Nephron progenitor cell (in vitro differentiated cells): ENCODE measurements around the gene TNFRSF14.

Experiments
- DNase-seq: peaks from one replicate; pipeline ENCODE4 v3.0.0; 2021
- H3K27ac Mint-ChIP-seq: 2 replicates; pipeline ENCODE4 v1.8.0; 2021; ENCODE audit warnings: mild to moderate bottlenecking, moderate library complexity, mixed read lengths
- H3K27me3 Mint-ChIP-seq: 2 replicates; pipeline ENCODE4 v1.8.0; 2021; ENCODE audit warnings: mild to moderate bottlenecking, low read depth, mixed read lengths; ENCODE audit not compliant: poor library complexity
- H3K36me3 Mint-ChIP-seq: 2 replicates; pipeline ENCODE4 v1.8.0; 2021; ENCODE audit warnings: low read depth, mixed read lengths
- H3K4me1 Mint-ChIP-seq: 2 replicates; pipeline ENCODE4 v1.8.0; 2021; ENCODE audit warnings: mixed read lengths
- H3K4me3 Mint-ChIP-seq: 2 replicates; pipeline ENCODE4 v1.8.0; 2021; ENCODE audit warnings: mild to moderate bottlenecking, moderate library complexity, mixed read lengths
- H3K9me3 Mint-ChIP-seq: 2 replicates; pipeline ENCODE4 v1.8.0; 2021; ENCODE audit warnings: mild to moderate bottlenecking, moderate library complexity, mixed read lengths
- CTCF ChIP-seq: fragments of 200-600 bp; sonication (generic); IDR thresholded peaks from 2 replicates; pipeline ENCODE4 v1.5.0; 2021; ENCODE audit warnings: antibody characterized with exemption

The TNFRSF14 gene

GRCh38 chr1:2553871-2554620 lies 2.1 kb upstream of the TNFRSF14 start:
- Mint-ChIP-seq H3K36me3 (no peaks in the 10 kb centered on the region), H3K4me1 (peaks cover 42% of the 10 kb centered on the region), H3K27ac (peak overlapping the region; percentile 71), H3K27me3 (peaks cover 10% of the 10 kb centered on the region), H3K9me3 (no peaks in the 10 kb centered on the region), H3K4me3 (no peak overlapping the region)
- DNase-seq, result peak; percentile 3
- TF ChIP-seq CTCF, result no peak

GRCh38 chr1:2554621-2555387 lies 1.4 kb upstream of the TNFRSF14 start:
- DNase-seq, result no peak
- Mint-ChIP-seq H3K9me3 (no peaks in the 10 kb centered on the region), H3K36me3 (no peaks in the 10 kb centered on the region), H3K27ac (no peak overlapping the region), H3K4me1 (peaks cover 37% of the 10 kb centered on the region), H3K4me3 (no peak overlapping the region), H3K27me3 (peaks cover 10% of the 10 kb centered on the region)
- TF ChIP-seq CTCF, result peak; percentile 24

GRCh38 chr1:2555634-2556276 lies 416 bp upstream of the TNFRSF14 start:
- H3K4me3 Mint-ChIP-seq, result no peak overlapping the region
- H3K9me3 Mint-ChIP-seq, result no peaks in the 10 kb centered on the region
- H3K4me1 Mint-ChIP-seq, result peaks cover 29% of the 10 kb centered on the region
- peaks cover 10% of the 10 kb centered on the region for H3K27me3 Mint-ChIP-seq
- no peak overlapping the region for H3K27ac Mint-ChIP-seq
- no peaks in the 10 kb centered on the region for H3K36me3 Mint-ChIP-seq
- no peak for TF ChIP-seq CTCF
- DNase-seq, result no peak

- Mint-ChIP-seq H3K27me3 (peaks cover 14% of the 10 kb centered on the region), H3K27ac (no peak overlapping the region), H3K4me1 (peaks cover 21% of the 10 kb centered on the region), H3K4me3 (no peak overlapping the region), H3K36me3 (no peaks in the 10 kb centered on the region), H3K9me3 (no peaks in the 10 kb centered on the region)
- no peak for DNase-seq
- no peak for TF ChIP-seq CTCF
Observed at GRCh38 chr1:2556678-2557481, 709 bp downstream of the TNFRSF14 start.

- no peak for TF ChIP-seq CTCF
- no peak for DNase-seq
- Mint-ChIP-seq H3K36me3 (no peaks in the 10 kb centered on the region), H3K27ac (no peak overlapping the region), H3K4me1 (peaks cover 22% of the 10 kb centered on the region), H3K4me3 (no peak overlapping the region), H3K27me3 (peaks cover 14% of the 10 kb centered on the region), H3K9me3 (no peaks in the 10 kb centered on the region)
Observed at GRCh38 chr1:2557482-2558400, 1.6 kb downstream of the TNFRSF14 start.
